Posterior vena cava (tissue), 2 donors: ENCODE results near the gene PTPRG. TPM values are rescaled to one million over a fixed set of nuclear protein-coding genes. Genes with fewer than 3 reads are reported as not detected.

Experiments used
- DNase-seq: peaks from one replicate; pipeline ENCODE4 v3.0.0-alpha.2; 2020; ENCODE audit warnings: low spot score
- intact Hi-C, 2 donors: fragments of 100-400 bp; cut with DNase I; formaldehyde crosslinking; loops; one replicate each; pipeline versions ENCODE4 v1.14.1 to v1.14.2; 2022 to 2023
- total RNA-seq, 2 donors: library from RNA; stranded (reverse); fragmentation: NEBNext Ultra II Directional; extraction: Animal tissue kit (Norgen Biotek cat#: 25700); gene quantifications; one replicate each; pipeline ENCODE4 v1.2.1, GENCODE V29; 2021
- donor health status: DM: yes; HTN: yes; CAD: no.
- donor health status: DM: yes; HTN: yes; CAD: no.

PTPRG gene
- total RNA-seq, 2 donors from 2014 or later, result 80.4 to 98.0 TPM

DNA sequence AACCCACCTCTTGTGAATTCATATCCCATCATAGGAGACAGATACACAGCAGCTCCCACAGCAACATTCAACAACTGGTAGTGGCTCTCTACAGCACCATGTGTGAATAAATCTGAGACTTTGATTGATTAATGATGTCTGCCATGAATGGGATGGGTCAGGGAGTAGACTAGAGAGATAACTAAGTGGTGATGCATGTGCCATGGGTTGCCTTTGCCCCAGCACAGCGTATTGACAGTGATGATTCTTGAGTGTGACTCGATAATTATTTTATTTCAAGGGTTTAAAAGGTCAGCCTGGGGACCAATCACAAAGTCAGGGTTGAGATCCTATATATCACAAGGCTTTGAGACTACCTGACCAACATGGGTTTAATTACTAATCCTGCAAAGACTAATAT is 295.9 kb downstream of the PTPRG start:
- intact Hi-C loops, result loop anchor here in 1 of 2 donors (10.0 kb wide), 1 partner anchor 292 kb away; the partner anchor contains the start of gene PTPRG
- no peak for DNase-seq

DNA sequence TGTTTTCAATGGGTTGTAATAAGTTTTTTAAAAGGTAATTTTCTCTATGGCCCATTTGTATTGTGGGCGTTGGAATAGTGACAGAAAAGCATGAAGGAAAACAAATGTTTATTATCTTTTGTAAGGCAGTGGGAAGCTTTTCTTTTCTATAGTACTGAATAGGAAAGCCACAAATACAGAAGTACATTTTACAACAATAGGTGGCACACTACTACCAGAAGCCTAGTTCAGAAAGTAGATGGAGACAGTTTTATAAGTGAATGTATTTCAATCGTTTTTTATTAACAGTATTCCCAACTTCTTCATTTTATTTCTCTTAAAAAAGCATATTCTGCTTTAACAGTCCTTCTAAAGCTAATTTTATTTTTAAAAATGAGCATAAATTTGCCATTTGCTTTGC is 296.7 kb downstream of the PTPRG start:
- intact Hi-C loops, result loop anchor here in 1 of 2 donors (10.0 kb wide), 1 partner anchor 293 kb away; the partner anchor contains the start of gene PTPRG
- DNase-seq, result no peak

DNA sequence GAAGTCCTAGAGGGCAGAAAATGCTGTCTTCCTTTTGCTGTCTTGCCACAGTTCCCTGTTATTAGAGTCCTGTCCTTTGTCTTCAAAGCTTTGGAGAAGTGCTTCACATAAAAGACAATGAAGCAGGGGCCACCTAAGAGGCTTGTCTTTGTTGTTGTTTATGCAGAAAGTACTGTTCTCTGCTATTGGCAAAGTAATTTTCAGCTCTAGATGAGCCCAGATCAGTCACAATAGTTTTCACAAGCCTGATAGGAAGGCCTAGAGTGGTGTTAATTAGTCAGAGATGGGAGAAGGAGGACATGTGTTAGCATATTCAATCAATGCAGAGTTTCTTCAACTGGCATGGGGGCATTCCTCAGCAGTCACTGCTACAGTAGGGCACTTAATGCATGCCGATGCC is 300.0 kb downstream of the PTPRG start:
- no peak for DNase-seq
- intact Hi-C loops, result loop anchor here (10.0 kb wide), 1 partner anchor 323 kb away; no protein-coding TSS in a partner anchor

DNA sequence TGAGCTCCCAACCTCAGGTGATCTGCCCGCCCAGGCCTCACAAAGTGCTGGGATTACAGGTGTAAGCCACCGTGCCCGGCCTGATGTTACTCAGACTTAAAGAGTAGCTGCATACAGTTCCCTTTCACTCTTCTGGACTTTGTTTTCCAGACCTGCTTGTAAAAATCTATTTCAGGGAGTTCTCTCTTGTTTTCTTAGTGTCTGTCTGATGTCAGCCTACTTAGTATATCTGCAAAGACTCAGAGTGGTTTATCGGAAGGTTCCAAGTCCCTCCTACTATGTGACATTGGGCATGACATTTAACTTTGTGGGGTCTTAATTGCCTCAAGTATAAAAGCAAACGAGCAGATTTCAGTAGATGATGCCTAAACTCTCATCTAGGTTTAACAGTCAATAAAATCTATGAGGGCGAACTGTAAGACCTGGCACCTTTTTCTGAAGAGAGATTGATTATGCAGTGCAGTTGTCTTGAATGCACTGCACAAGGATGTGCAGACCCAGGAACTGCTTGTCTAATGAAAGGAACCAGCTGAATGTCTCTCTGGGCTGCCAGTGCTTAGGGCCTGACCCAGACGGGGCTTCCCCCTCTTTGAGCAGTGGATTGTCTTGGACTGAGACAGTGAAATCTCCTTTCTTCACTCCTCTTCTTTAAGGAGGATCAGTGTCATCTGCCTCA is 301.4 kb downstream of the PTPRG start:
- DNase-seq, result no peak
- intact Hi-C loops, result loop anchor here (10.0 kb wide), 1 partner anchor 322 kb away; no protein-coding TSS in a partner anchor

DNA sequence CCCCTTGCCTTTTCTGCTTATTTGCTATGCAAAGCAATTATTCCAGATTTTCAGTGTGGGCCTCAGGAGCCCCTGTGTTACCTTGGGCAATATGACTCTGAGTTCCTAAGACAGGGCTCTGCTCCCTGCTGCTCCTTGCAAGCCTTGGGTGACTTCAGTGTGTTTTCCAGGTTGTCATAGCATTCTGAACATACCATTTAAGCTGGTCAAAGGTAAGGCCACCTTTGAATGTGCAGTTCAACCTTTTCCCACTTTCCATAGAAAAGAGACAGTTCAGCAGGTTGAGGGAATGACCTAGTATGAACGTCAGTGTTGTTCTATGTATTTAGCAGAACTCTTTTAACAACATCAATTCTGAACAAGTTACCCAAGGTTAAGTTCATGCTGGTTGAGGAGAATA is 302.2 kb downstream of the PTPRG start:
- DNase-seq, result no peak
- intact Hi-C loops, result loop anchor here (10.0 kb wide), 1 partner anchor 321 kb away; no protein-coding TSS in a partner anchor

DNA sequence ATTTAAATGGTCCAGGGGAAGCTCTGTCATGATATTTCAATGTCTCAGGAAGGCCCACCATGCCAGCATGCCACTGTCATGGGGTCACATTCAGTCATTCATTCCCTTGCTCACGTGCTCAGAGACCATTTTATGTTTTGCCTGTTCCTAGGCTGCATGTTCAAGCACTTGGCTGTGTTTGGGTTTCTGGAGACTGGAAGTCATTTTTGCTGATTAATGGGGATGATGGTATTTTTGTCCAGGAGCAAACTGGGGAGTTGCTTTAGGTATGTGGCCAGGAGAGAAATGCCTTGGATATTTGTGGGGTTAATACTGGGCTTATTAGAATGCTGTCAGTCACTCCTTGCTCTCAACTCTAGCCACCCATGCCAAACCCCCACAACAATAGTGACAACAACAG is 303.5 kb downstream of the PTPRG start:
- intact Hi-C loops, result loop anchor here (10.0 kb wide), 1 partner anchor 320 kb away; no protein-coding TSS in a partner anchor
- no peak for DNase-seq

DNA sequence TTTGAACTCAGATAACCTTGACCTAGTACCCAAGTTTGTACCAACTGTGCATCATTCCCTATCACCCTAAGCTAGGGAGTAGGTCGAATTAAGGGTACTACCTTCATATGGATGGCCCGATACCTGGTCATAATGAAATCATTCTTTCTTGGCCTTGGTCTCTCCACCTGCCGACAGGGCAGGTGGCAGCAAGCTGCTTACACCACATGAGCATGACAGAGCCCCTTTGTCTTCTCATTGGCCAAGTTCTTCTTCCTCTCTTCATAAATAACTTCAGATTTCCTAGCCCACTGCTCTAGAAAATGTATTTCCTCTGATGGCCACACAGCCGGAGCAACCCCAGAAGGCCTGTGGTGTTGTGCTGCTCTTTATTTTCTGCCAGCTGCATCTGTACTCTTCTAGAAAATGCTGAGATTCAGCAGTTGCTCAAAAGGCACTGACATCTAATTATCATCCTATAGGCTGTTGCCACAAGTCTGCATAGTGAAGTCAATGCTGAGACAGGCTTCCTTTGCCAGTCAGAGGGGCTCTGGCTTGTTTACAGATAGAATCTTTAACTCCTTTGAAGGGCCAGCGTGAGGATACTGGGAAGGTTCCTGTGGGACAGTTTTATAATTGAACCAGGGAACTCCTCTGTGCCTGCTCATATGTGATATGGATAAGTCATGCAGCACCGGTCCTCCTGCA is 304.2 kb downstream of the PTPRG start:
- intact Hi-C loops, result loop anchor here (10.0 kb wide), 1 partner anchor 319 kb away; no protein-coding TSS in a partner anchor
- no peak for DNase-seq

DNA sequence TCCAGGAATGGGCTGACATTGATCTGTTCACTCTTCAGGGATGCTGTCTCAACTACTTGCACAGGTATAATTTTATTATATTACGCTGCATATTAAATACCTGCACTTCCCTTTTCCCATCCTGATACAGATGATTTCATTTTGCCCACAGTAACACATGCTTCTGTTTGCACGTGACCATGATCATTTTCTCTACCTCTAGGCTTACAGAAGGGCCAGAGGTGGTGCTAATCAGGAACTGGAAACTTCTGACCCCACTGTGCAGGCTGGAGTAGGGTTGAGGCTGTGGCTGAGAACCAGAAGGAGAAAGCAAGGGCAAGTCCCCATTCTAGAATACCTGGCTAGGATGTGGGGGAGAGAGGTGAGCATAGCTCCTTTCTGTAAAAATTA is 304.8 kb downstream of the PTPRG start:
- intact Hi-C loops, result loop anchor here (10.0 kb wide), 1 partner anchor 319 kb away; no protein-coding TSS in a partner anchor
- no peak for DNase-seq

DNA sequence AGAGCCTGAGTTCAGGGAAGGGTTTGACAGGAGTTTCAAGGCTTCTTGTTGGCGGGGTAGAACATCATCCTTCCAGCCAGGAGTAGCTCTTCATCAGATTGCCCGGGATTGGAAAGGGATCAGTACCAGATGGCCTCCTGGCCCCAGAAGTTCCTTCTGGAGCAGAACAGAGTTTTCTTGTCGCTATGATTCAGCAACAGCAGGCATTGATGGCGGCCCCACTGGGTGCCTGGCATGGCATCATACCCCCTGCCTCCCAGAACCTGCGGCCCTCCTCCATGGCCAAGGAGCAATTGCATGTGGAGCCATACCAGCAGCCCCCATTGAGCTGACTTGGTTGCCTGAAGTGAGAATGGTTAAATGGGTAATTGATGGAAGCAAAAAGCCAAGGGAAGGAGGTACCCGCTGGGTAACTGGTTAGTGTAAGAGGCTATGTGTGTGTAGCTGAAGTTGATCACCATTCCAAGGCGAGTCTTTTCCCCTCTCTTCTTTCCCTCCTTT is 305.6 kb downstream of the PTPRG start:
- intact Hi-C loops, result loop anchor here (10.0 kb wide), 1 partner anchor 318 kb away; no protein-coding TSS in a partner anchor
- DNase-seq, result no peak

DNA sequence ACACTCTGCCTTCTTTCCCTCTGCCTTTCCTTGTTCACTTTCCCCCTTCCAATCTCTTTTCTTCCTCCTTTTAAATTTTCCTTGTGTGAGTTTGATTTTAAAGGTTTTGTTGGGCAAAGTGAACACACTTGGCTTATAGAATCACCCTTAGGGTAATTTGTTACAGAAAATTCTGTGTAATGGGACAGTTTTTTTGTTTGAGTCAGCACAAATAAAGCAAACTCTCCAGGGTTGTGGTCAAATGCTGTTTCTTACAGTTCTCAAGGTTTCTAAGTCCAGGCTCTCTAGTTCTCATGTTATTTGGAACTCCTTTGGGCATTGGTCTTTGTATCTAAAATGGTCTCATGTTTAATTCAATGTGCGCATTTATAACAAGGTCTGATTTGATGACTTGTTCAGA is 307.1 kb downstream of the PTPRG start:
- intact Hi-C loops, result loop anchor here (10.0 kb wide), 1 partner anchor 316 kb away; no protein-coding TSS in a partner anchor
- no peak for DNase-seq

DNA sequence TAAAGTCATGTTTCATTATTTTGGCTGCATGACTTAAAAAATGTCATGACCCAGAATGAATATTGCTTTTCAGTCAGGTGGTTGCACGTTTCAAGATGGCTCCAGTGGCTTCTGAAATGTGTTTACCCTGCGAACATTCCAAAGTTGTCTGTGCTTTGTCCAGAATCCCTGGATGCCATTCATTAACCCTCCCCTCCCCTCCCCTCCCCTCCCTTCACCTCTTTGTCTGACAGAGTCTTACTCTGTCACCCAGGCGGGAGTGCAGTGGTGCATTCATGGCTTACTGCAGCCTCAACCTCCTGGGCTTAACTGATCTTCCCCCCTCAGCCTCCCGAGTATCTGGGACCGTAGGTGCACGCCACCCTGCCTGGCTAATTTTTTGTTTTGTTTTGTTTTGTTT is 308.0 kb downstream of the PTPRG start:
- no peak for DNase-seq
- intact Hi-C loops, result loop anchor here (10.0 kb wide), 1 partner anchor 315 kb away; no protein-coding TSS in a partner anchor

DNA sequence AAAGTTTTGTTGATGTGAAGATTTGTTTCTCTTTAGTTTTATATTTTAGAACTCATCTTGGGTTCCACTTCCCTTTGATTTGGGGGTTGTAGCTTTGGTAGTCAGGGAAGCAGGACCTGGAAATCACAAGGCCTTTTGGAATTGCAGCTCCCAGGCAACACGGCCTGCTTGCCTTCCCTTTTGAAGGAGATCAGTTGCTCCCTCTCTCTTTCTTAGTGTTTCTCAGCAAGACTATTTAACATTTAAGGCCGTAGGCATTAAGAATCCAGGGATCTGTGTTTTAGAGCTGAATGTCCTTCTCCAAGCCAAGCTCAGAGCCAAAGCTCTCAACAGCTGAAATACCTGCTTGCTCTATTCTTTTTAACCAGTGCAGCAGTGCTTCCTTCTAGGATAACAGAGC is 310.3 kb downstream of the PTPRG start:
- no peak for DNase-seq
- intact Hi-C loops, result no loop called here

DNA sequence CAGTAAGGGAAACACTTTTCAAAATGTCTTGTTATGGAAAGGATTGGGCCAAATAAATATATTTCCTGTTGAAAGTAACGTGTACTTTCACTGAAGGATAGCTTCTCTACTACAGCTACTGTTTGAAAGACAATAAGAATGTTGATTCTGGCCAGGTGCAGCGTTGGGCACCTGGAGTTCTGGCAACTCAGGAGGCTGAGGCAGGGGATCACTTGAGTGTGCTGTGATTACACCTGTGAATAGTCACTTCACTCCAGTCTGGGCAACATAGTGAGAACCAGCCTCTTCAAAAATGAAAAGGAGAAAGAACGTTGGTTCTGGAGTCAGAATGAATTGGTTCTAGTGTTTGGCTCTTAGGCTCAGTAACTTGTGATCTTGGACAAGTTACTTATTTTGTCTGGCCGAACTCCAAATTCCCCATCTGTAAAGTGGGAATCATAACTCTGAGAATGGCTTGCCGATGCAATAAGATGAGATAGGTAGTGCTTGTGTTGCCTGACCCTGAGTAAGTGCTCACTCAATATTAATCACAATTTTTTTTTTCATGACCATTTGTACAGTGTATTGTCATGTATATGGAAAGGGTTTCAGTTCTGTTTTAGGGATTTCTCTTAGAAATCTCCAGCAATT is 310.8 kb downstream of the PTPRG start:
- DNase-seq, result no peak
- intact Hi-C loops, result no loop called here

DNA sequence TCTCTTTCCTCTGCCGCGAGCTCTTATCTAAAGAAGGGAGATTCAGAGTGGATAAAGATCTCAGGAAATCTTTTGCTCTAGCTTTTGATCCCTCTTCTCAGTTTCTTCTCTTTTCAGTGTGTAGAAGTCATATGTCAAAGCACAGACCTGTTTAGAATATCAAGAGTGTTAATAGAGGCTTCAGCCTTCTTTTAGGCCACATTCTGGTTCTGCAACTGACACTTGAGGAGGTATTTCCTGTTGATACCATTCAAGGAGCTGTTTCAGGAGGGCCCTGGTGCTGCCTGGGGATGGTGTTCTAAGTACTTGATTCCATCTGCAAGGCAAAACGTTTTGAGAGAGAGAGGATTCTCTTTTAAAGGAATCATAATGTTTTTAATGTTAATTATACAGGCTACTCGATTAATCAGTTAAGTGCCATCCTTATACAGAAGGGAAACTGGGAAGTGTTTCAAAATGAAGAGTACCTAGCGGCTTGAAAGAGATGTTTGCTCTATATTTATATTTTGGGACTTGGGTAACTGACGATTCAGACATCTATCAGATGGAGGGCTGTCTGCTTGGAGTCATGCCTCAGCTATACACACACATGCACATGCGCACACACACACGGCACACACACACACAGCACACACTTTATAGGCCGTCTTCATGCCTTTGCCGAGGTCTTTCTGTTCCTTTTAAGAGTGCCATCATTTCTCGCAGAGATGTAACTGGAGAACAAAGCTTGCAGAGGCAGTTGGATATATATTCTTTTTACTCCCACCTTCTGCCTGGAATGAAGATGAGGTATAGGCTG is 313.9 kb downstream of the PTPRG start:
- DNase-seq, result no peak
- intact Hi-C loops, result no loop called here

DNA sequence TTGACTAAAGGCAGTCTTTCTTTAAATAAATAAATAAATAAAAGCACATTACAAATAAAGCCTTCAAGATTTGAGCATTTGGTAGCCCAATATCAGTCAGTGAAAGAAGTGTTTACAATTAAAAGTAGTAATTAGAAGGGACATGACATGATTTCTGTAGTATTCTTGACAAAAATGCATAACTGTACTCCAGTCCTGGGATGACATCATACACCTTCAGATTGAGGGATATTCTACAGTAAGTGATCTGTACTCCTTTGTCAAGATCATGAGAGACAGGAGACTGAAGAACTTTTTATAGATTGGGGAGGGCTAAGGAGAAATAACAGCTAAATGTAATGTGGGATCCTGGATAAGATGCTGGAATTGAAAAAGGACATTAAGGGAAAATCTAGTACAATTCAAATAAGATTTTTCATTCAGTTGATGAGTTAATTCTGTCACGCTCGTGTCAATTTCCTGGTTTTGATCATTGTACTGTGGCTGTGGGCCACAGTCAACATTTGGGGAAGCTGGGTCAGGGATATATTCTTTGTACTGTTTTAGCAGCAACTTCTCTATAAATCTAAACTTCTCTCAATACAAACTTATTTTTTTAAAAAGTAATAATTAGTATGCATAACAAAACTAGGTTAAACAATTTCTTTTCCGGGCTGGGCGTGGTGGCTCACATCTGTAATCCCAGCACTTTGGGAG is 314.8 kb downstream of the PTPRG start:
- intact Hi-C loops, result no loop called here

DNA sequence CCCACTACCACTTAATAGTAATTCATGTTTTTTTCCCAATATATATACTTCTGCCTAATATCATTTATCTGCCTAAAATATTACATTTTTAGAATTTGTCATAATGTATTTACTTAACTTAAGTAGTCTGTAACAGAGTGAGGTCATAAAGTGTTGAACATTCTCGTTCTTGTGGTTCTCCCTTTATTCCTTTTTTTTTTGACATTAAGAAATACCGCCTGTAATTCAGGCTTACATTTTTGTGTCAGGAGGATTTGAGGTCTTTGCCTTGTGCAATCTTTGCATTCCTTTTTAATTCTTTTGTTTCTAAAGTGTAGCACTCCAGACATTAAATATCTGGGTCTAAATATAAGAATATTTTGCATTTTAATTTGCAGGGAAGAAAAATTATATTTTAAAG is 315.4 kb downstream of the PTPRG start:
- intact Hi-C loops, result no loop called here
- DNase-seq, result no peak

More for the DNA sequence above, 314.8 kb downstream of the PTPRG start:
- no peak for DNase-seq

DNA sequence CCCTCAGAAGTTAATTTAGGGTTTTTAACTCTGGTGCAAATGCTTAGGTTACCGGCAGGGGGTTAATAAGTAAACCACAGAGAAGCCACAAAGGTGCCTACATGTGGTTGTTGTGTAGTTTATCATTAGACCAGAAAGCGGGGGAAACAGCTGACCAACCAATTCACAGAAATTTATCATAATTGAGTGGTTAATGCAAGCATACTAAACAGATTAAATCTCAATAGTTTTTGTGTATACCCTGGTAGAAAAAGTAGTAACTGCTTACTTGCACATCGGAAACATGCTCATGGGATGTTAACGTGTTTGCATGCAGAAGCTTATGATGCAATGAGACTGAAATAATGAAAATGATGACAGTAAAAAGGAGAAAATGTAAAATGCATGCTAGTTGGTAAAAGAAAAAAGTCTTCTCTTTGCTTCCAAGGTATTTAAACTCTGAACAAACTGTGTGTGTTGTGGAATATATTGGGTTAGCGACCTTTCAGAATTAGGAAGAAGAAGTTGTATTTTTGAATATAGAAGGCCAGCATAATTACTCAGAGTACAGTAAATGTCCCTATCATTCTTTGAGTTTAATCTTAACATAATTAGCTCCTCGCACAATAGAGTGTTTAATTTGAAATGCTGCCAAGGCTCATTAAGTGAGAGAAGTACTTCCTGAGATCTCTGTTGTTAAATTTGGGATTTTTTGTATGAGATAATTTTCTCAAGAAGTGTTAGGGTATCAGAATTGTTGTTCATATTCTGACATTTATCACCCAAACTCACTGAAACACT is 316.2 kb downstream of the PTPRG start:
- intact Hi-C loops, result no loop called here
- no peak for DNase-seq

DNA sequence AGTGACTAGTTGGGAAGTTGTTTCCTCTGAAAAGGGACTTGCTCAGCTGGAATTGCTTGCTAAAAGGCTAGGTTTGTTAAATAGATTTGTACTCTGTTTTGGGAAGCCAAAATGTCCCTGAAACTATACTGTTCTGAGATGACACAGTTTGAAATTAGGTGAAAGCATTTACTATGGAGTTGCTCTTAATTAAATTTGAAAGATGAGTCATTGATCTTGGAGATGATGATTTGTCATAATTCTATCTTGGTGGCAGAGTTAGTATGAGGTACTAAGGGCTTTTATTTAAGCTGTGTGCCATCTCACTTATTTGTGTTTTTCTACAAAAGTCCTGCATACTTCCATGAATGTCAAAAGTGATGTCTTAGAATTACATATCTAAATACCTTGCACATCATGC is 320.9 kb downstream of the PTPRG start:
- no peak for DNase-seq
- intact Hi-C loops, result loop anchor here in 1 of 2 donors (1.0 kb wide), 1 partner anchor 39 kb away; no protein-coding TSS in a partner anchor
